ENCODE data around the gene ELOVL7. TPM values are rescaled to one million over a fixed set of nuclear protein-coding genes. Genes with fewer than 3 reads are reported as not detected.
"Not testable (repeated sequence)": the region's sequence is repeated elsewhere in the genome, so short reads cannot be mapped to it uniquely, and the experiment has no call there.

ELOVL7 gene
- total and polyA plus RNA-seq, 10 donors = 0.43 to 8.1 (median 2.1) TPM

GRCh38 chr5:60718166-60718892 is 125.7 kb downstream of the ELOVL7 start:
- 84 to 93% (median 91%) methylated on average over 3 of the region's 3 CpGs for WGBS, 5 donors
- DNase-seq = no peak
- no peak for TF ChIP-seq CTCF (IDR thresholded peaks at IDR 0.05 in 8 of 11, conservative IDR thresholded peaks at IDR 0.05 in 3 of 11)
- TF ChIP-seq POLR2AphosphoS5 (IDR thresholded peaks at IDR 0.05) = no peak
- no peak for TF ChIP-seq POLR2A (IDR thresholded peaks at IDR 0.05)
- H3K9me3 ChIP-seq = peaks cover 0 to 15% (median 0%) of the 10 kb centered on the region in 8 donors
- H3K27me3 ChIP-seq (replicated peaks in 1 of 7) = no peaks in the 10 kb centered on the region
- no peaks in the 10 kb centered on the region for H3K4me1 ChIP-seq
- H3K36me3 ChIP-seq = no peaks in the 10 kb centered on the region
- intact Hi-C loops (cut with DNase I; ENCODE audit: low total_unique reads) = no loop called here
- H3K4me3 ChIP-seq = no peak overlapping the region
- H3K27ac ChIP-seq = no peak overlapping the region

- H3K27ac ChIP-seq; H3K4me3 ChIP-seq; DNase-seq; intact Hi-C loops (cut with DNase I; ENCODE audit: low total_unique reads); H3K27me3 ChIP-seq (replicated peaks in 1 of 7); H3K4me1 ChIP-seq; H3K36me3 ChIP-seq: not testable (repeated sequence)
- H3K9me3 ChIP-seq = peaks cover 0 to 15% (median 0%) of the 10 kb centered on the region in 8 donors
- WGBS, 5 donors = 64 to 96% (median 78%) methylated on average over 3 of the region's 3 CpGs
These were observed 128.7 kb downstream of the ELOVL7 start for GRCh38 chr5:60715201-60715928.

GRCh38 chr5:60712950-60713349 is 131.1 kb downstream of the ELOVL7 start:
- H3K27me3 ChIP-seq (replicated peaks in 1 of 7) = no peaks in the 10 kb centered on the region
- H3K4me1 ChIP-seq = no peaks in the 10 kb centered on the region
- no peaks in the 10 kb centered on the region for H3K36me3 ChIP-seq
- TF ChIP-seq POLR2AphosphoS5 (IDR thresholded peaks at IDR 0.05) (no peak), CTCF (IDR thresholded peaks at IDR 0.05 in 8 of 11, conservative IDR thresholded peaks at IDR 0.05 in 3 of 11) (no peak), POLR2A (IDR thresholded peaks at IDR 0.05) (no peak)
- H3K9me3 ChIP-seq = peaks cover 0 to 15% (median 0%) of the 10 kb centered on the region in 8 donors
- DNase-seq = no peak
- H3K4me3 ChIP-seq = no peak overlapping the region
- 82 to 94% (median 91%) methylated on average over 5 of the region's 5 CpGs for WGBS, 5 donors
- intact Hi-C loops (cut with DNase I; ENCODE audit: low total_unique reads) = no loop called here
- H3K27ac ChIP-seq = no peak overlapping the region

GRCh38 chr5:60711892-60712291 is 132.2 kb downstream of the ELOVL7 start:
- DNase-seq; H3K27ac ChIP-seq; H3K9me3 ChIP-seq; H3K4me3 ChIP-seq; H3K27me3 ChIP-seq (replicated peaks in 1 of 7); intact Hi-C loops (cut with DNase I; ENCODE audit: low total_unique reads); H3K36me3 ChIP-seq; H3K4me1 ChIP-seq: not testable (repeated sequence)
- 74 to 90% (median 89%) methylated on average over 3 of the region's 3 CpGs for WGBS, 5 donors

GRCh38 chr5:60710362-60710761 is 133.7 kb downstream of the ELOVL7 start:
- Histone ChIP-seq H3K36me3 (no peaks in the 10 kb centered on the region), H3K9me3 (peaks cover 0 to under 1% (median 0%) of the 10 kb centered on the region in 8 donors), H3K27me3 (replicated peaks in 1 of 7) (no peaks in the 10 kb centered on the region), H3K4me3 (no peak overlapping the region), H3K27ac (no peak overlapping the region), H3K4me1 (no peaks in the 10 kb centered on the region)
- intact Hi-C loops (cut with DNase I; ENCODE audit: low total_unique reads) = no loop called here
- no peak for DNase-seq
- TF ChIP-seq POLR2A (IDR thresholded peaks at IDR 0.05) (no peak), POLR2AphosphoS5 (IDR thresholded peaks at IDR 0.05) (no peak), CTCF (IDR thresholded peaks at IDR 0.05 in 8 of 11, conservative IDR thresholded peaks at IDR 0.05 in 3 of 11) (no peak)
- 66 to 74% (median 70%) methylated on average over 3 of the region's 3 CpGs for WGBS, 5 donors
